BLaER1 (cell line): ENCODE results near the gene FNDC3B.

Experiments used
- H3K27ac ChIP-seq: shearing (Covaris generic); formaldehyde crosslinking; 2 replicates; pipeline ENCODE4 v1.8.1; 2022
- H3K27me3 ChIP-seq: shearing (Covaris generic); formaldehyde crosslinking; 2 replicates; pipeline ENCODE4 v1.8.1; 2022
- H3K36me3 ChIP-seq: shearing (Covaris generic); formaldehyde crosslinking; 2 replicates; pipeline ENCODE4 v1.8.1; 2022
- H3K4me1 ChIP-seq: shearing (Covaris generic); formaldehyde crosslinking; 2 replicates; pipeline ENCODE4 v1.8.1; 2022
- H3K4me2 ChIP-seq: shearing (Covaris generic); formaldehyde crosslinking; 2 replicates; pipeline ENCODE4 v1.8.1; 2022
- H3K4me3 ChIP-seq: shearing (Covaris generic); formaldehyde crosslinking; 2 replicates; pipeline ENCODE4 v1.8.1; 2022
- H3K9ac ChIP-seq: shearing (Covaris generic); formaldehyde crosslinking; 2 replicates; pipeline ENCODE4 v1.8.1; 2022
- H3K9me3 ChIP-seq: shearing (Covaris generic); formaldehyde crosslinking; 2 replicates; pipeline ENCODE4 v1.8.1; 2022
- H4K20me1 ChIP-seq: shearing (Covaris generic); formaldehyde crosslinking; 2 replicates; pipeline ENCODE4 v1.8.1; 2022
- Cebpa-rat ChIP-seq: shearing (Covaris generic); IDR thresholded peaks from 2 replicates; pipeline ENCODE4 v1.8.1; 2022

FNDC3B gene

DNA sequence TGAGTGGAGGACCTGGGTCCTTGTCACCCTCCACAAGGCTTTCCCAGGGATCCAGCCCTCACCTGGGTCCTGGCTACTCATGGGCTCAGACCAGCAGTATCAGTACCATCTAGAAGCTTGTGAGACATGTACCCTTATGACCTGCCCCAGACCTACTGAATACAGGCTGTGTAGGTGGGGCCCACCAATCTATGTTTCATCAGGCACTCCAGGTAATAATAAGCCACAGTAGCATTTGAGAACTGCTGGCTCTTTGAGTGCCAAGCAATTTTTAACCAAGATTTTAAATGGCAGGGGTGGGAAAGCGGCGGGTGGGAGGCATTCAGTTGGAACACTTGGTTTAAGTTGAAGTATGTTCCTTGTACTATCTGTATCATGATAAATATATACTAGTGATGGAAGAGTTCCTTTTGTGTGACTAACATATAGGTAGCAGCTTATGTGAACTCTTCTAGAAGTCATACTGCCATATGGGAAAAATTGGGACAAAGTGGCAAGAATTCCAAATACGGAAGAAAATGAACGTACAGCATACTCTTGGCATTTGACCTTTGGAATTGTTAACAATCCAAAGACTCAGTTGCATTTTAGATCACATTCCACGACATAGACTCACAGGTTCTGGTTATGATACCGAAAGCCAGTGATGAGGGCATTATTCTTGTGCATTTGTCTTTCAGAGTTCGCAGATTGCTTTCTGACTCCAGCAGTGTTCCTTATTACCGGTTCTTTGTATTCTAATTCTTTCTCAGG is 218.4 kb downstream of the FNDC3B start:
- H3K9ac ChIP-seq: no peak overlapping the region
- H3K27ac ChIP-seq: no peak overlapping the region
- H3K27me3 ChIP-seq: no peaks in the 10 kb centered on the region
- no peaks in the 10 kb centered on the region for H4K20me1 ChIP-seq
- no peaks in the 10 kb centered on the region for H3K4me1 ChIP-seq
- H3K9me3 ChIP-seq: no peaks in the 10 kb centered on the region
- no peak for TF ChIP-seq Cebpa-rat
- peaks cover 57% of the 10 kb centered on the region for H3K36me3 ChIP-seq
- no peak overlapping the region for H3K4me2 ChIP-seq
- no peak overlapping the region for H3K4me3 ChIP-seq

DNA sequence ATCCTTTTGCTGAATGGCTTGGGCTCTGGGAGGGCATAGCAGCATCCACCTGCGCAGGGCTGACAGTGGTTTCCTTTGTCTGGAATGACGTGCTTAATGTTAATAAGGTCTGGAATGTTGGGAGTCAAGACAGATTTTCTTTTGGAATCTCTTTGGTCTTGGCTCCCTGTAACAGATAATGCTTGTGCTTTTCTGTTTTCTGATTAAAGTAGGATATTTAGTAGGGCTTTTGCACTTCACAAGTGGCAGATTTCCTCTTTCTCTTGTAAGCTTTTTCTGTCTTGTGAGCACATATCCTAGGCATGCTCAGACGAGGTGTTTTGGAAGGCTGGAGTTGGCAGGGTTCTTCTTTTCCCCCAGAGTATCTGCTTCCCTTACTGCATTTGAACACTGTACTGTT is 219.2 kb downstream of the FNDC3B start:
- Histone ChIP-seq H4K20me1 (no peaks in the 10 kb centered on the region), H3K27ac (no peak overlapping the region), H3K9ac (no peak overlapping the region), H3K9me3 (no peaks in the 10 kb centered on the region), H3K4me1 (no peaks in the 10 kb centered on the region), H3K4me3 (no peak overlapping the region), H3K27me3 (no peaks in the 10 kb centered on the region), H3K36me3 (peaks cover 53% of the 10 kb centered on the region), H3K4me2 (no peak overlapping the region)
- no peak for TF ChIP-seq Cebpa-rat

DNA sequence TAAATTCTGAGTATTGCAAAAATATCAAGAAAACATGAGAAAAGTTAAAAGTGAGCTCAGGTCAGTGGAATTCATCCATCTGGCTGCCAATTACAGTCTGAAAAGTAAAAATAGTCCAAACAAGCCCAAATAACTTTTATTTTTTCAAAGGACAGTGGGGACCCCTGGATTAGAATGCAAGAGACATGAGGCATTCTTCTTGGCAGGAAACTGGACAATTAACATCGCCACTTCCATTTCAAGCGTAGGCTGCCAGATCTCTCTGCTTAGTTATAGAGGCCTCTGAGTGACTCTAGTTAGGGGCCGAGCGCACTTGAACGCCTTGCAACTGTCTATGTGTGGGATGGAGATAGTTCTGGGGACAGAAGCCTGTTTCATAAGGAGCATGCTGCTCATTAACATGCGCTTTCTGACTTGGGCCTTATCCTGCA is 219.7 kb downstream of the FNDC3B start:
- no peaks in the 10 kb centered on the region for H4K20me1 ChIP-seq
- H3K27ac ChIP-seq: no peak overlapping the region

DNA sequence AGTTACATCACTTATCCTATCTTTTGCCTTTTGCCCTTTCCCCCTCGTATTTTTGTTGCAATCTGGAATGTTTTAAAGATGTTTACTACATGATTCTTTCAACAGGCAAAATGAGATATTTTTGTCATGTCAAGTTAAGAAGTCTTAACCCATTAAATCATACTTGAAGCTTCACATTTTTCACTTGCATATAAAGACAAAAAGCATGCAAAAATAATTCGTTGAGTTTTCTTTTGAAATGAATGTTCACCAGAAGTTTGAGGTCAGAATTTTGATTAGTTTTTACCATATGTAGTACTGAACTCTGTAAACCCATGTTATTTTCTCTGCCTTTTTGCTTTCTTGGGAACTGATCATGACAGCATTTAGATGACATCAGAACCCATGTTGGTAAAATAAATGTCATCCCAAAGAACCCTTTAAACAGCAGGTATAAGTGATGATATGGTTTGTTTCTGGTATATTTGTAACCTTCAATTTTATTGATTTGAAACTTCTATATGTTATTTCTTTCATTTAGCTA is 220.4 kb downstream of the FNDC3B start:
- Histone ChIP-seq H3K4me3 (no peak overlapping the region), H3K27me3 (no peaks in the 10 kb centered on the region), H3K9ac (no peak overlapping the region), H3K4me1 (no peaks in the 10 kb centered on the region), H3K9me3 (no peaks in the 10 kb centered on the region), H4K20me1 (no peaks in the 10 kb centered on the region), H3K27ac (no peak overlapping the region), H3K4me2 (no peak overlapping the region), H3K36me3 (peaks cover 49% of the 10 kb centered on the region)
- no peak for TF ChIP-seq Cebpa-rat

More for the DNA sequence above, 219.7 kb downstream of the FNDC3B start:
- no peaks in the 10 kb centered on the region for H3K4me1 ChIP-seq
- no peaks in the 10 kb centered on the region for H3K27me3 ChIP-seq
- H3K4me3 ChIP-seq: no peak overlapping the region
- no peak for TF ChIP-seq Cebpa-rat
- no peak overlapping the region for H3K9ac ChIP-seq
- H3K36me3 ChIP-seq: peaks cover 53% of the 10 kb centered on the region
- H3K9me3 ChIP-seq: no peaks in the 10 kb centered on the region
- H3K4me2 ChIP-seq: no peak overlapping the region

DNA sequence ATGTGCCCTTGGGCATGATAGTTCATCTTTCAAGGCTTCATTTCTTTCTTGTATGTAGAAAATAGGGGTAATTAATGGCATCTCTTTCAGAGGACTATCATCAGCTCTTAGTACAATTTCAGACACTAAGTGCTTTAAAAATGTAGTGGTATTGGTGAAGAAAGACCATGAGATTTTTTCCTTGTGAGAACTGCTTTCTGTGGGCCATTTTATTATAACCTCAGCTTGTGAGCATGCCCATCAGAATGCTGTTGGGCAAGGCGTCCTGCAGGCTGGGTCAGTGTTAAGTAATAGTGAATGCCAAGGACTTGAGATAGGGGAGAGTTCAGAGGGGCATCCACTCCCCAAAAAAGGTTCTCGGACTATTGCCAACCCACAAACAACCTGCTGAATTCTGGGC is 221.0 kb downstream of the FNDC3B start:
- no peak overlapping the region for H3K9ac ChIP-seq
- no peak overlapping the region for H3K4me3 ChIP-seq
- H4K20me1 ChIP-seq: no peaks in the 10 kb centered on the region
- peaks cover 44% of the 10 kb centered on the region for H3K36me3 ChIP-seq
- no peak overlapping the region for H3K27ac ChIP-seq
- TF ChIP-seq Cebpa-rat: no peak
- H3K9me3 ChIP-seq: no peaks in the 10 kb centered on the region
- no peaks in the 10 kb centered on the region for H3K27me3 ChIP-seq
- H3K4me1 ChIP-seq: no peaks in the 10 kb centered on the region
- H3K4me2 ChIP-seq: no peak overlapping the region

DNA sequence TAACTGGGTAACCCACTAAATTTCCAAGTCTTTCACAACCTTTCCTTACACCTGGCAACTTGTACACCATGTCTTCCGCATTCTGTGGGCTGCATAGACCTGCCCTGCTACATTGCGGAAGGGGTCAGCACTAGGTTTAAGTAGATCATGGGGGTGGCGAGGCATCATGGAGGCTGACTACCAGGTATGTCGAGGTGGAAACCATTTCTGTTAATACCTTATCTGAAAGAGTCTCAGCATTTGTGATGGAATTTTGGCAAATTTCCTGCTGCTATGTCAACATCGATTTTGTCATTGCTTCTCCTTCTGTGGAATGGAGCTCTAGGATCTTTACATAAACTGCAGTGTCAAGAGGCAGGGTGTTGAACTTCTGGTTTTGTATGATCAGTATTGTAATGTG is 221.7 kb downstream of the FNDC3B start:
- H3K4me1 ChIP-seq: no peaks in the 10 kb centered on the region
- H4K20me1 ChIP-seq: no peaks in the 10 kb centered on the region
- no peak overlapping the region for H3K4me3 ChIP-seq
- H3K36me3 ChIP-seq: peaks cover 39% of the 10 kb centered on the region
- no peak overlapping the region for H3K27ac ChIP-seq
- H3K27me3 ChIP-seq: no peaks in the 10 kb centered on the region
- H3K9ac ChIP-seq: no peak overlapping the region
- no peak overlapping the region for H3K4me2 ChIP-seq
- no peak for TF ChIP-seq Cebpa-rat
- H3K9me3 ChIP-seq: no peaks in the 10 kb centered on the region

DNA sequence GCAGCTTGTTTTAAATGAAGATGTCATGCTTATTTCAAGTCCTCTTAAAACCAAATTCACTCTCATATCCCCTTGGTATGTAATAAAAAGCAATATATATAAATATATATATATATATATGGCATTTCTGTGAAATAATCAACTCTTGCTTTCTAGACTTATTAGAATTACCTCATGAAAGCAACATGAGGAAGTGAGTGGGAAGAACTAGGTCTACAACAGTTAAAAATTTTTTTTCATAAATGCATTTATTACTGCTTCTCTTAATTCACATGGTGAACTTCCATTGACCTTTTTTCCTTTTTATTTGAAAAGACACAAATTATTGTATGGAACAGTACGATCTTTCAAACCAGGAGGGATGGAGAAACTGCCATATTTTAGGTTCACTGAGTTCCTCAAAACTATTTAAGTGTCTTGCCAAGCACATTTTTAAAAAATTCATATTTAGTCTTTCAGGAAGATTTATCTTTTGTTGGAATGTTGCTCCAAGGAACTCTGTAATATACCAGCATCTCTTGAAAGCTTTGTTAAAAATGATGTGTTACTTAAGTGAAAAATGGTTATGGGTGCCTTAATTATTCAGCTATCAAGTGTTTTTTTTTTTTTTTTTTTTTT is 223.7 kb downstream of the FNDC3B start:
- Histone ChIP-seq H3K9ac (no peak overlapping the region), H3K4me1 (no peaks in the 10 kb centered on the region), H3K27me3 (no peaks in the 10 kb centered on the region), H3K9me3 (no peaks in the 10 kb centered on the region), H4K20me1 (no peaks in the 10 kb centered on the region), H3K36me3 (peaks cover 42% of the 10 kb centered on the region), H3K4me2 (no peak overlapping the region), H3K4me3 (no peak overlapping the region), H3K27ac (no peak overlapping the region)
- TF ChIP-seq Cebpa-rat: no peak

DNA sequence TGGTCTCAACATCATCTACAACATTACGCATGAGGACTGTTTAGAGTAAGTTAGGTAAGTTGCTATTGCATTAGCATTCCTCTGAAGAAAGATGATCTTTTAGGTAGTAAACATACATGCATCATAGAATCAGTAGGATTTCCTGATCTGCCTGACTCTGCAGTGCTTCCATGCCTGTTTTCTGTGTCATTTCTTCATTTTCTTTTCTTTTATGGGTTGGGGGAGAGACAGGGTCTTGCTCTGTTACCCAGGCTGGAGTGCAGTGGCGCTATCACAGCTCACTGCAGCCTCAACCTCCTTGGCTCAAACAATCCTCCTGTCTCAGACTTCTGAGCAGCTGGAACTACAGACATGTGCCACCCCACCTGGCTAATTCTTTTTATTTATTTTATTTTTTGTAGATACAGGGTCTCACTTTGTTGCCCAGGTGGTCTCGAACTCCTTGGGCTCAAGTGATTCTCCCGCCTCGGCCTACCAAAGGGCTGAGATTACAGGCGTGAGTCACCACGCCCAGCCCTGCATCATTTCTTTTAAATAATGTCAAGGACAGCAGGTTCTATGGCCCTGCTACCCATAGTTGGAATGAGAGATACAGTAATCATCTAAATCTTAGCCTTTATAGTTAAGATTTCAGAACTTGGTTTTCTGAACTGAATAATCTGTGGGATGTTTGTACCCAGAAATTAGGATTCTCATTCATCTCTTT is 224.6 kb downstream of the FNDC3B start:
- TF ChIP-seq Cebpa-rat: no peak
- Histone ChIP-seq H4K20me1 (no peaks in the 10 kb centered on the region), H3K27me3 (no peaks in the 10 kb centered on the region), H3K9me3 (no peaks in the 10 kb centered on the region), H3K4me3 (no peak overlapping the region), H3K27ac (no peak overlapping the region), H3K36me3 (peaks cover 36% of the 10 kb centered on the region), H3K4me2 (no peak overlapping the region), H3K9ac (no peak overlapping the region), H3K4me1 (no peaks in the 10 kb centered on the region)

DNA sequence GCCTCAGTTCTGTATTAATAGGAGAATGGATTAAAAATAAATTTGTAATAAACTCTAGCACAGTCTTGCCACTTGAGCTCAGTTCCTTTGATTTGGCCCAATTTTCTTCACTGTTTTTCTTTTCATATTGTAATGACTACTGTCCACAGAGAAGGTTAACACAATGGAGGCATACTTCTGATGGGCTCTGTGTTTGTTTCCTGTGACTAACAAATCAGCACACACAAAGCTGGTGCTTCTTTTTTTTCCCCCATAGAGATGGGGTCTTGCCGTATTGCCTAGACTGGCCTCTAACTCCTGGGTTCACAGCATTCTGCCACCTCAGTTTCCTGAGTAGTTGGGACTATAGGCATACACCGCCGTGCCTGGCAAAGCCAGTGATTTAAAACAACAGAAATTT is 226.7 kb downstream of the FNDC3B start:
- Histone ChIP-seq H3K4me1 (no peaks in the 10 kb centered on the region), H3K27me3 (no peaks in the 10 kb centered on the region), H3K36me3 (peaks cover 37% of the 10 kb centered on the region), H3K4me3 (no peak overlapping the region), H3K27ac (no peak overlapping the region), H3K9ac (no peak overlapping the region), H3K9me3 (no peaks in the 10 kb centered on the region), H4K20me1 (no peaks in the 10 kb centered on the region), H3K4me2 (no peak overlapping the region)
- TF ChIP-seq Cebpa-rat: no peak

DNA sequence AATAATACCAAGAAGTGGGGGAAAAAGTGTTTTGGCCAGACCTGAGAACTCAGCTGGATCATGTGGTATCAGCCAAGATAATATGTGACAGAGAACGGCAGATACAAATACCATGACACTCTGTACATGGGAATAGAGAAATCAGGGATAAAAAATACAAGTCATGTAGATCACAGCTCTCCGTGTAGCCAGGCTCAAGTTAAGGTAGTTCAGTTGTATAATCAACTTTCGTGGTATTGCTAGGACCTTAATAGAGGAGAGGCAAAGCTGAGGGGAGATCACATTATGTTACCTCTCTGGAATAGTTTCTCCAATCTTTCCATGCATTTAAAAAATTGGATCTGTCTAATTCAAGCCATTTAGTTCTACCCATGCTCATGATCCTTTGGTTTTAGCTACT is 229.0 kb downstream of the FNDC3B start:
- Histone ChIP-seq H3K27ac (no peak overlapping the region), H4K20me1 (no peaks in the 10 kb centered on the region), H3K27me3 (no peaks in the 10 kb centered on the region), H3K36me3 (peaks cover 24% of the 10 kb centered on the region), H3K9me3 (no peaks in the 10 kb centered on the region), H3K4me1 (no peaks in the 10 kb centered on the region), H3K4me2 (no peak overlapping the region), H3K4me3 (no peak overlapping the region), H3K9ac (no peak overlapping the region)
- TF ChIP-seq Cebpa-rat: no peak
